HepG2 (cell line): ENCODE measurements around the gene S100P. TPM values are rescaled to one million over a fixed set of nuclear protein-coding genes. Genes with fewer than 3 reads are reported as not detected.

ENCODE experiments used
- ATF3 ChIP-seq: sonication (generic); formaldehyde crosslinking; IDR thresholded peaks from 2 replicates; pipeline ENCODE4 v1.4.0; 2020; ENCODE audit warnings: missing genetic modification reagents
- FOXP1 ChIP-seq, 2 experiments: fragments of 450-650 bp in 1 of 2; IDR thresholded peaks; 2 replicates each; pipeline ENCODE4 v1.6.1; 2017 to 2018; ENCODE audit warnings: antibody characterized with exemption in 1 of 2
- GABPB1 ChIP-seq: IDR thresholded peaks from 2 replicates; pipeline ENCODE4 v1.6.1; 2016; ENCODE audit warnings: mild to moderate bottlenecking, missing genetic modification reagents, moderate library complexity, missing compliant biosample characterization
- GATAD2A ChIP-seq: IDR thresholded peaks from 2 replicates; pipeline ENCODE4 v1.6.1; 2016
- HIVEP1 ChIP-seq: sonication (generic); formaldehyde crosslinking; IDR thresholded peaks from 2 replicates; pipeline ENCODE4 v1.4.0; 2020; ENCODE audit warnings: mild to moderate bottlenecking, missing genetic modification reagents
- KMT2B ChIP-seq: IDR thresholded peaks from 2 replicates; pipeline ENCODE4 v1.6.1; 2016; ENCODE audit warnings: missing genetic modification reagents, missing compliant biosample characterization
- MAFF ChIP-seq: IDR thresholded peaks from 2 replicates; pipeline ENCODE4 v1.6.1; 2011; ENCODE audit warnings: low read depth, low read length, improper control_type of control experiment
- MAFK ChIP-seq, 2 experiments: IDR thresholded peaks in 1 of 2; conservative IDR thresholded peaks in 1 of 2; 2 replicates each; pipeline ENCODE4 v1.6.1; 2011; ENCODE audit warnings: improper control_type of control experiment in 2 of 2, low read length in 2 of 2
- MATR3 ChIP-seq: sonication (generic); formaldehyde crosslinking; IDR thresholded peaks from 2 replicates; pipeline ENCODE4 v1.4.0; 2020; ENCODE audit warnings: missing genetic modification reagents
- NFAT5 ChIP-seq: sonication (generic); formaldehyde crosslinking; IDR thresholded peaks from 2 replicates; pipeline ENCODE4 v1.4.0; 2020; ENCODE audit warnings: missing genetic modification reagents
- NFATC3 ChIP-seq: sonication (generic); formaldehyde crosslinking; IDR thresholded peaks from 2 replicates; pipeline ENCODE4 v1.5.1; 2020; ENCODE audit warnings: mild to moderate bottlenecking, missing genetic modification reagents
- NFE2L1 ChIP-seq: sonication (generic); formaldehyde crosslinking; IDR thresholded peaks from 2 replicates; pipeline ENCODE4 v1.4.0; 2020; ENCODE audit warnings: missing genetic modification reagents, mild to moderate bottlenecking, borderline replicate concordance
- NR2F6 ChIP-seq, 2 experiments: IDR thresholded peaks; 2 replicates each; pipeline ENCODE4 v1.6.1; 2016; ENCODE audit warnings: antibody characterized with exemption in 1 of 2, mild to moderate bottlenecking in 1 of 2
- RBFOX2 ChIP-seq: fragments of 200-400 bp; formaldehyde crosslinking; IDR thresholded peaks from 2 replicates; pipeline ENCODE4 v1.6.1; 2017; ENCODE audit warnings: low read depth, mild to moderate bottlenecking, low read length
- RBM22 ChIP-seq: fragments of 200-400 bp; formaldehyde crosslinking; optimal IDR thresholded peaks from 2 replicates; pipeline ENCODE3; 2017; ENCODE audit warnings: mild to moderate bottlenecking, low read length, moderate library complexity
- SAFB2 ChIP-seq: sonication (generic); formaldehyde crosslinking; IDR thresholded peaks from 2 replicates; pipeline ENCODE4 v1.5.1; 2020; ENCODE audit warnings: missing genetic modification reagents, low read depth, mild to moderate bottlenecking, borderline replicate concordance
- SP5 ChIP-seq: IDR thresholded peaks from 2 replicates; pipeline ENCODE4 v1.6.1; 2016; ENCODE audit warnings: low read depth, borderline replicate concordance
- SRSF4 ChIP-seq: fragments of 200-400 bp; formaldehyde crosslinking; IDR thresholded peaks from one replicate; pipeline ENCODE4 v1.6.1; 2018; ENCODE audit warnings: mild to moderate bottlenecking, low read depth, low read length, moderate library complexity; ENCODE audit not compliant: poor library complexity, severe bottlenecking
- XRCC5 ChIP-seq: fragments of 200-400 bp; formaldehyde crosslinking; optimal IDR thresholded peaks from 2 replicates; pipeline ENCODE3; 2017; ENCODE audit warnings: mild to moderate bottlenecking, low read length
- YEATS4 ChIP-seq: sonication (generic); formaldehyde crosslinking; IDR thresholded peaks from 2 replicates; pipeline ENCODE4 v1.4.0; 2020; ENCODE audit warnings: missing genetic modification reagents, borderline replicate concordance
- ZFP82 ChIP-seq: sonication (generic); formaldehyde crosslinking; IDR thresholded peaks from 2 replicates; pipeline ENCODE4 v1.5.1; 2020; ENCODE audit warnings: mild to moderate bottlenecking, missing genetic modification reagents, borderline replicate concordance
- ZNF101 ChIP-seq: sonication (generic); formaldehyde crosslinking; IDR thresholded peaks from 2 replicates; pipeline ENCODE4 v1.4.0; 2020; ENCODE audit warnings: mild to moderate bottlenecking, low read depth, missing genetic modification reagents, borderline replicate concordance
- ZNF292 ChIP-seq: sonication (generic); formaldehyde crosslinking; IDR thresholded peaks from 2 replicates; pipeline ENCODE4 v1.8.1; 2022; ENCODE audit warnings: mild to moderate bottlenecking, low read depth, missing genetic modification reagents, borderline replicate concordance
- ZSCAN30 ChIP-seq: sonication (generic); formaldehyde crosslinking; IDR thresholded peaks from 2 replicates; pipeline ENCODE4 v1.5.0; 2020; ENCODE audit warnings: mild to moderate bottlenecking, missing genetic modification reagents
- polyA plus RNA-seq, 8 experiments: library from polyadenylated mRNA; depleted of rRNA in 3 of 8; stranded (reverse) in 7 of 8; unstranded in 1 of 8; fragments of >200 nt; fragmentation: Illumina TruSeq in 4 of 8; extraction: Trizol in 4 of 8; gene quantifications; 2 replicates each; pipeline versions ENCODE4 v1.2.1 to v1.2.3, GENCODE V29; 2011 to 2016; ENCODE audit warnings: low read depth in 4 of 8, missing spikeins in 1 of 8, mixed read lengths in 1 of 8; ENCODE audit not compliant: insufficient read depth in 1 of 8
- total RNA-seq, 5 experiments: library from RNA; depleted of rRNA; stranded (reverse); fragments of >200 nt; fragmentation: Illumina TruSeq; extraction: Trizol; gene quantifications; 2 replicates each; pipeline ENCODE4 v1.2.3, GENCODE V29; 2016; ENCODE audit warnings: low read depth in 1 of 5

S100P gene
- total and polyA plus RNA-seq, 2 of the 13 experiments (the other 11 are each of a cell fraction or from before 2014, with no cell fraction given) = 278 to 1,649 TPM

DNA sequence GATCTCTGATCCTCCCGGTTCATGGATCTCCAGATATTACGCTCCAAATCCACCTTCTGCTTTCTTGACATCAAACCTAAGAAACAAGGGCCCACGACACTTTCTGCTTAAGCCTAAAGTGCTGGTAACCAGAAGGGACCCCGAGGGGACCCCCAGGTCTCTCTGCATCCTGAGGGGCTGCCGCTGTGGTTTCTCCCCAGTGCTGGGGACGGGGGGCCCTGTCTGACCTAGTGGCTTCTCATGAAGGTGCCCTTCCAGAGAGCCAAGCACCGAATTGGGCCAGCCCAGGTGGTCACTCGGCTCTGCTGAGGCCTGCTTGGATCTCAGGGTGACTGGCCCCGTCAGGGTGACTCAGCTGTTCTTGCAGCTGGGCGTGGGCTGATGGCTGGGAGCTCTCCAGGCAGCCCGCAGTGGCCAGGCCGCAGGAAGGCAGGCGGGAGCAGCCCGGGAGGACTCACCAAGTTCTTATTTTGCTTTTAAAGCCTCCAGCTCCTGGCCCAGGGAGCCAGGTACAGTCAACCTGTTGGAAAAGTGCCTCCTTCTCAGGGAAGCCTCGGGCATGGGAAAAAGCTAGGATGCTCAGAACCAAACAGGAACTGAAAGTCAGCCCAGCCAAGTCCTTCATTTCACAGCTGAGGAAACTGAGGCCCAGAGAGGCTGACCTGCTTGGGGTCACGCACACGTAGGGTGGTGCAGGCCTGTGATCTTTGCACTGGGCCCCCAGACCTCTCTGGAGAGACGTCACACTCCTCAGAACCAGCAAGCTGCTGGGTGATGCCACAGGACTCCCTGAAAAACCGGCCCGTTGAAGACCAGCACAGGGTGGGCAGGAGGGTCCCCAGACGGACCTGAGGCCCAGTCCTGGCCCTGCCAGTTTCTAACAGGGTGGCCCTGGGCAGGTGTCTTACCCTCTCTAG lies 39.0 kb downstream of the S100P start (continued):
- TF ChIP-seq YEATS4 (CRISPR knock-in tag) = peak; percentile 61; the same call in 1 of the 2 replicates
- TF ChIP-seq MAFF = peak; percentile 92
- TF ChIP-seq HIVEP1 (CRISPR knock-in tag) = no peak
- no peak for TF ChIP-seq NFATC3 (CRISPR knock-in tag)
- TF ChIP-seq SRSF4 = no peak
- 0 out of 2 replicates have a peak, but pooled peaks have one; percentile 20 for TF ChIP-seq ZFP82 (CRISPR knock-in tag)
- no peak for TF ChIP-seq ZNF101 (CRISPR knock-in tag)
- no peak for TF ChIP-seq MATR3
- TF ChIP-seq RBFOX2 = peak; percentile 76
- peak; percentile 84 for TF ChIP-seq ZNF292 (CRISPR knock-in tag)
- no peak for TF ChIP-seq SP5
- peak; percentile 85 to 97 for TF ChIP-seq MAFK (conservative IDR thresholded peaks at IDR 0.05 in 1 of 2, IDR thresholded peaks at IDR 0.05 in 1 of 2; ENCODE audit: low read length in 2 of 2)
- TF ChIP-seq GABPB1 (CRISPR knock-in tag) = peak; percentile 47; the same call in 1 of the 2 replicates
- no peak for TF ChIP-seq FOXP1 (IDR thresholded peaks at IDR 0.05)
- no peak; the same call in 1 of the 2 replicates for TF ChIP-seq FOXP1 (CRISPR knock-in tag; IDR thresholded peaks at IDR 0.05)
- peak; percentile 43; the same call in 1 of the 2 replicates for TF ChIP-seq GATAD2A
- 0 out of 2 replicates have a peak, but pooled peaks have one; percentile 27 for TF ChIP-seq NR2F6 (IDR thresholded peaks at IDR 0.05)
- TF ChIP-seq NR2F6 (CRISPR knock-in tag; IDR thresholded peaks at IDR 0.05) = no peak
- no peak for TF ChIP-seq RBM22
- TF ChIP-seq SAFB2 = no peak
- TF ChIP-seq NFE2L1 (CRISPR knock-in tag) = peak; percentile 99
- no peak for TF ChIP-seq KMT2B (CRISPR knock-in tag)
- peak; percentile 27 for TF ChIP-seq XRCC5
- TF ChIP-seq ATF3 (CRISPR knock-in tag) = peak; percentile 61; the same call in 1 of the 2 replicates
- no peak for TF ChIP-seq ZSCAN30 (CRISPR knock-in tag)
- 0 out of 2 replicates have a peak, but pooled peaks have one; percentile 22 for TF ChIP-seq NFAT5
